GM12878 (cell line): ENCODE data around the gene CAPSL.
"Not testable (repeated sequence)": the region's sequence is repeated elsewhere in the genome, so short reads cannot be mapped to it uniquely, and the experiment has no call there.

Experiments
- EGR1 ChIP-seq, 2 experiments: IDR thresholded peaks; 1 replicate in 1 of 2; 2 replicates in 1 of 2; pipeline ENCODE4 v1.6.1; 2011 to 2012; ENCODE audit warnings: low read depth in 2 of 2, low read length in 2 of 2, borderline replicate concordance in 1 of 2, mild to moderate bottlenecking in 1 of 2, moderate library complexity in 1 of 2
- JUND ChIP-seq: IDR thresholded peaks from 2 replicates; pipeline ENCODE4 v1.6.1; 2012; ENCODE audit warnings: low read depth, mild to moderate bottlenecking, low read length, improper control_type of control experiment, moderate library complexity
- NFYB ChIP-seq: IDR thresholded peaks from 2 replicates; pipeline ENCODE4 v1.6.1; 2011; ENCODE audit warnings: low read depth, mild to moderate bottlenecking, low read length, improper control_type of control experiment, moderate library complexity; ENCODE audit not compliant: insufficient read depth
- ZNF274 ChIP-seq: IDR thresholded peaks from one replicate; pipeline ENCODE4 v1.8.0; 2011; ENCODE audit not compliant: insufficient read length, insufficient read depth
- TF ChIP-seq, protein P1 (sequence below), 3 experiments: IDR thresholded peaks in 2 of 3; conservative IDR thresholded peaks in 1 of 3; 2 replicates each; pipeline ENCODE4 v1.5.1; 2011; ENCODE audit warnings: low read depth in 3 of 3, low read length in 3 of 3, mild to moderate bottlenecking in 3 of 3, control low read depth in 2 of 3, moderate library complexity in 2 of 3, inconsistent platforms in 1 of 3, mixed read lengths in 1 of 3; ENCODE audit not compliant: control insufficient read depth in 2 of 3, insufficient read depth in 1 of 3; ENCODE audit errors: extremely low read depth in 1 of 3
- TF ChIP-seq, protein P2 (sequence below): IDR thresholded peaks from 2 replicates; pipeline ENCODE4 v1.6.1; 2012; ENCODE audit warnings: mild to moderate bottlenecking, low read depth, low read length

DNA sequence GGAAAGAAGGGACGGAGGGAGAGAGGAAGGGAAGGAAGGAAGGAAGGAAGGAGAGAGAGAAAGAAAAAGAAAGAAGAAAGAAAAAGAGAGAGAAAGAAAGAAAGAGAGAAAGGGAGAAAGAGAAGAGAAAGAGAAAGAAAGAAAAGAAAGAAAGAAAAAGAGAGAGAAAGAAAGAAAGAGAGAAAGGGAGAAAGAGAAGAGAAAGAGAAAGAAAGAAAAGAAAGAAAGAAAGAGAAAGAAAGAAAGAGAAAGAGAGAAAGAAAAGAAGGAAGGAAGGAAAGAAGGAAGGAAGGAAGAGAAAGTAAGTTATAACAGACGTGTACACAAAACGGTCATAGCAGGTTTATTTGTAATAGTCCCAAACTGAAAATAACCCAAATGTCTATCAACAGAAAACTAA, 38.4 kb upstream of the CAPSL start:
- TF ChIP-seq, protein P1, sequence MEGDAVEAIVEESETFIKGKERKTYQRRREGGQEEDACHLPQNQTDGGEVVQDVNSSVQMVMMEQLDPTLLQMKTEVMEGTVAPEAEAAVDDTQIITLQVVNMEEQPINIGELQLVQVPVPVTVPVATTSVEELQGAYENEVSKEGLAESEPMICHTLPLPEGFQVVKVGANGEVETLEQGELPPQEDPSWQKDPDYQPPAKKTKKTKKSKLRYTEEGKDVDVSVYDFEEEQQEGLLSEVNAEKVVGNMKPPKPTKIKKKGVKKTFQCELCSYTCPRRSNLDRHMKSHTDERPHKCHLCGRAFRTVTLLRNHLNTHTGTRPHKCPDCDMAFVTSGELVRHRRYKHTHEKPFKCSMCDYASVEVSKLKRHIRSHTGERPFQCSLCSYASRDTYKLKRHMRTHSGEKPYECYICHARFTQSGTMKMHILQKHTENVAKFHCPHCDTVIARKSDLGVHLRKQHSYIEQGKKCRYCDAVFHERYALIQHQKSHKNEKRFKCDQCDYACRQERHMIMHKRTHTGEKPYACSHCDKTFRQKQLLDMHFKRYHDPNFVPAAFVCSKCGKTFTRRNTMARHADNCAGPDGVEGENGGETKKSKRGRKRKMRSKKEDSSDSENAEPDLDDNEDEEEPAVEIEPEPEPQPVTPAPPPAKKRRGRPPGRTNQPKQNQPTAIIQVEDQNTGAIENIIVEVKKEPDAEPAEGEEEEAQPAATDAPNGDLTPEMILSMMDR (IDR thresholded peaks at IDR 0.05 in 2 of 3, conservative IDR thresholded peaks at IDR 0.05 in 1 of 3; ENCODE audit: control insufficient read depth in 2 of 3, extremely low read depth in 1 of 3, insufficient read depth in 1 of 3, low read depth in 3 of 3, low read length in 3 of 3), result not testable (repeated sequence)
- not testable (repeated sequence) for TF ChIP-seq NFYB; ZNF274; EGR1 (IDR thresholded peaks at IDR 0.05; ENCODE audit: borderline replicate concordance in 1 of 2, low read depth in 2 of 2, low read length in 2 of 2); JUND
- TF ChIP-seq, protein P2, sequence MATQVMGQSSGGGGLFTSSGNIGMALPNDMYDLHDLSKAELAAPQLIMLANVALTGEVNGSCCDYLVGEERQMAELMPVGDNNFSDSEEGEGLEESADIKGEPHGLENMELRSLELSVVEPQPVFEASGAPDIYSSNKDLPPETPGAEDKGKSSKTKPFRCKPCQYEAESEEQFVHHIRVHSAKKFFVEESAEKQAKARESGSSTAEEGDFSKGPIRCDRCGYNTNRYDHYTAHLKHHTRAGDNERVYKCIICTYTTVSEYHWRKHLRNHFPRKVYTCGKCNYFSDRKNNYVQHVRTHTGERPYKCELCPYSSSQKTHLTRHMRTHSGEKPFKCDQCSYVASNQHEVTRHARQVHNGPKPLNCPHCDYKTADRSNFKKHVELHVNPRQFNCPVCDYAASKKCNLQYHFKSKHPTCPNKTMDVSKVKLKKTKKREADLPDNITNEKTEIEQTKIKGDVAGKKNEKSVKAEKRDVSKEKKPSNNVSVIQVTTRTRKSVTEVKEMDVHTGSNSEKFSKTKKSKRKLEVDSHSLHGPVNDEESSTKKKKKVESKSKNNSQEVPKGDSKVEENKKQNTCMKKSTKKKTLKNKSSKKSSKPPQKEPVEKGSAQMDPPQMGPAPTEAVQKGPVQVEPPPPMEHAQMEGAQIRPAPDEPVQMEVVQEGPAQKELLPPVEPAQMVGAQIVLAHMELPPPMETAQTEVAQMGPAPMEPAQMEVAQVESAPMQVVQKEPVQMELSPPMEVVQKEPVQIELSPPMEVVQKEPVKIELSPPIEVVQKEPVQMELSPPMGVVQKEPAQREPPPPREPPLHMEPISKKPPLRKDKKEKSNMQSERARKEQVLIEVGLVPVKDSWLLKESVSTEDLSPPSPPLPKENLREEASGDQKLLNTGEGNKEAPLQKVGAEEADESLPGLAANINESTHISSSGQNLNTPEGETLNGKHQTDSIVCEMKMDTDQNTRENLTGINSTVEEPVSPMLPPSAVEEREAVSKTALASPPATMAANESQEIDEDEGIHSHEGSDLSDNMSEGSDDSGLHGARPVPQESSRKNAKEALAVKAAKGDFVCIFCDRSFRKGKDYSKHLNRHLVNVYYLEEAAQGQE, result not testable (repeated sequence)
